ENCODE results near the gene ARID5B.

- TF ChIP-seq POLR2A (IDR thresholded peaks at IDR 0.05) (no peak), POLR2AphosphoS5 (IDR thresholded peaks at IDR 0.05) (no peak)
- TF ChIP-seq, protein P1, sequence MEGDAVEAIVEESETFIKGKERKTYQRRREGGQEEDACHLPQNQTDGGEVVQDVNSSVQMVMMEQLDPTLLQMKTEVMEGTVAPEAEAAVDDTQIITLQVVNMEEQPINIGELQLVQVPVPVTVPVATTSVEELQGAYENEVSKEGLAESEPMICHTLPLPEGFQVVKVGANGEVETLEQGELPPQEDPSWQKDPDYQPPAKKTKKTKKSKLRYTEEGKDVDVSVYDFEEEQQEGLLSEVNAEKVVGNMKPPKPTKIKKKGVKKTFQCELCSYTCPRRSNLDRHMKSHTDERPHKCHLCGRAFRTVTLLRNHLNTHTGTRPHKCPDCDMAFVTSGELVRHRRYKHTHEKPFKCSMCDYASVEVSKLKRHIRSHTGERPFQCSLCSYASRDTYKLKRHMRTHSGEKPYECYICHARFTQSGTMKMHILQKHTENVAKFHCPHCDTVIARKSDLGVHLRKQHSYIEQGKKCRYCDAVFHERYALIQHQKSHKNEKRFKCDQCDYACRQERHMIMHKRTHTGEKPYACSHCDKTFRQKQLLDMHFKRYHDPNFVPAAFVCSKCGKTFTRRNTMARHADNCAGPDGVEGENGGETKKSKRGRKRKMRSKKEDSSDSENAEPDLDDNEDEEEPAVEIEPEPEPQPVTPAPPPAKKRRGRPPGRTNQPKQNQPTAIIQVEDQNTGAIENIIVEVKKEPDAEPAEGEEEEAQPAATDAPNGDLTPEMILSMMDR (IDR thresholded peaks at IDR 0.05) = no peak
Measured at GRCh38 chr10:61986788-61987492, 85.4 kb downstream of the ARID5B start.

Data from prostate gland (tissue), 2 donors.